Mesendoderm (in vitro differentiated cells): ENCODE measurements around the gene PCDH1.
A peak's percentile ranks its signal among the peaks of the same experiment; 100 is the strongest.

ENCODE experiments used
- DNase-seq: peaks from one replicate; pipeline ENCODE4 v3.0.0; 2013
- H2AK5ac ChIP-seq: 2 replicates; pipeline ENCODE4 v1.6.1; 2013; ENCODE audit warnings: low read length, inconsistent platforms
- H2BK120ac ChIP-seq: 2 replicates; pipeline ENCODE4 v1.6.1; 2013; ENCODE audit warnings: low read depth, mild to moderate bottlenecking, low read length, moderate library complexity, mixed read lengths
- H2BK15ac ChIP-seq: replicated peaks from 2 replicates; pipeline ENCODE4 v1.6.1; 2013; ENCODE audit warnings: low read depth, mild to moderate bottlenecking, moderate library complexity
- H2BK5ac ChIP-seq: 2 replicates; pipeline ENCODE4 v1.6.1; 2013; ENCODE audit warnings: low read length, inconsistent platforms
- H3K18ac ChIP-seq: 2 replicates; pipeline ENCODE4 v1.6.1; 2013; ENCODE audit warnings: mild to moderate bottlenecking, low read length, mixed read lengths
- H3K23ac ChIP-seq: one replicate; pipeline ENCODE4 v1.6.1; 2013; ENCODE audit warnings: low read length
- H3K27ac ChIP-seq: 2 replicates; pipeline ENCODE4 v1.5.1; 2013; ENCODE audit warnings: low read depth, mild to moderate bottlenecking, inconsistent platforms, low read length, moderate library complexity
- H3K27me3 ChIP-seq: 2 replicates; pipeline ENCODE4 v1.6.1; 2013; ENCODE audit warnings: low read length, control low read depth, mild to moderate bottlenecking, inconsistent platforms; ENCODE audit not compliant: insufficient read depth, poor library complexity
- H3K36me3 ChIP-seq: 2 replicates; pipeline ENCODE4 v1.6.1; 2013; ENCODE audit warnings: low read length, inconsistent platforms; ENCODE audit not compliant: control insufficient read depth, insufficient read depth
- H3K4ac ChIP-seq: one replicate; pipeline ENCODE4 v1.6.1; 2013; ENCODE audit warnings: low read depth, mild to moderate bottlenecking, low read length, moderate library complexity
- H3K4me1 ChIP-seq: 2 replicates; pipeline ENCODE4 v1.6.1; 2013; ENCODE audit warnings: low read depth, low read length, inconsistent platforms; ENCODE audit not compliant: control insufficient read depth
- H3K4me2 ChIP-seq: 2 replicates; pipeline ENCODE4 v1.6.1; 2013; ENCODE audit warnings: low read length
- H3K4me3 ChIP-seq: 2 replicates; pipeline ENCODE4 v1.5.1; 2013; ENCODE audit warnings: mild to moderate bottlenecking, low read length
- H3K56ac ChIP-seq: one replicate; pipeline ENCODE4 v1.6.1; 2013; ENCODE audit warnings: low read length
- H3K79me1 ChIP-seq: 2 replicates; pipeline ENCODE4 v1.6.1; 2013; ENCODE audit warnings: low read length, inconsistent platforms
- H3K79me2 ChIP-seq: 2 replicates; pipeline ENCODE4 v1.6.1; 2013; ENCODE audit warnings: mild to moderate bottlenecking, low read length; ENCODE audit not compliant: control insufficient read depth, insufficient read depth
- H3K9ac ChIP-seq: 2 replicates; pipeline ENCODE4 v1.6.1; 2013; ENCODE audit warnings: low read length, inconsistent platforms
- H4K5ac ChIP-seq: one replicate; pipeline ENCODE4 v1.6.1; 2013; ENCODE audit warnings: low read length
- H4K8ac ChIP-seq: one replicate; pipeline ENCODE4 v1.6.1; 2013; ENCODE audit warnings: low read depth, mild to moderate bottlenecking, control low read depth, low read length, moderate library complexity
- WGBS: extraction: QIAGEN DNeasy Blood & Tissue Kit; methylation state at CpG from one replicate; pipeline ENCODE4 v1.1.7; 2013; ENCODE audit warnings: low lambda C conversion rate, missing lambda C conversion rate; ENCODE audit not compliant: insufficient coverage; ENCODE audit errors: extremely low coverage; 5-methylcytosine and 5-hydroxymethylcytosine counted together

The PCDH1 gene

GRCh38 chr5:141844414-141845097 lies 33.7 kb downstream of the PCDH1 start:
- Histone ChIP-seq H3K27me3 (no peaks in the 10 kb centered on the region), H3K9ac (no peak overlapping the region), H3K4ac (no peak overlapping the region), H3K79me2 (no peaks in the 10 kb centered on the region), H3K23ac (no peak overlapping the region), H3K18ac (peak overlapping the region; percentile 25), H2BK15ac (no peak overlapping the region), H3K4me2 (no peak overlapping the region), H3K4me3 (no peak overlapping the region), H3K4me1 (peaks cover 46% of the 10 kb centered on the region), H2AK5ac (peak overlapping the region; percentile 61), H3K56ac (peak overlapping the region; percentile 79), H3K36me3 (no peaks in the 10 kb centered on the region), H4K5ac (no peak overlapping the region), H3K27ac (no peak overlapping the region), H2BK5ac (peak overlapping the region; percentile 30), H3K79me1 (no peaks in the 10 kb centered on the region), H4K8ac (no peak overlapping the region), H2BK120ac (peak overlapping the region; percentile 15)
- no peak for DNase-seq
- no CpG with 5 or more reads among the region's 9 CpGs for WGBS

GRCh38 chr5:141843156-141843927 lies 34.9 kb downstream of the PCDH1 start:
- H2BK5ac ChIP-seq: peak overlapping the region; percentile 88
- H4K5ac ChIP-seq: no peak overlapping the region
- H3K27ac ChIP-seq: peak overlapping the region; percentile 76
- no peak overlapping the region for H3K4me3 ChIP-seq
- H2BK120ac ChIP-seq: peak overlapping the region; percentile 32
- no peak overlapping the region for H2BK15ac ChIP-seq
- peak; percentile 94 for DNase-seq
- peak overlapping the region; percentile 87 for H2AK5ac ChIP-seq
- H3K27me3 ChIP-seq: no peaks in the 10 kb centered on the region
- H3K23ac ChIP-seq: no peak overlapping the region
- H3K4me1 ChIP-seq: peaks cover 47% of the 10 kb centered on the region
- H3K56ac ChIP-seq: peak overlapping the region; percentile 79
- no CpG with 5 or more reads among the region's 5 CpGs for WGBS
- H3K36me3 ChIP-seq: no peaks in the 10 kb centered on the region
- H3K4ac ChIP-seq: peak overlapping the region; percentile 8
- H3K9ac ChIP-seq: peak overlapping the region; percentile 20
- H3K79me1 ChIP-seq: no peaks in the 10 kb centered on the region
- H3K79me2 ChIP-seq: no peaks in the 10 kb centered on the region
- no peak overlapping the region for H3K4me2 ChIP-seq
- peak overlapping the region; percentile 31 for H3K18ac ChIP-seq
- no peak overlapping the region for H4K8ac ChIP-seq

GRCh38 chr5:141841378-141842180 lies 36.6 kb downstream of the PCDH1 start:
- H2BK5ac ChIP-seq: peak overlapping the region; percentile 36
- WGBS: no CpG with 5 or more reads among the region's 14 CpGs

GRCh38 chr5:141840826-141841360 lies 37.3 kb downstream of the PCDH1 start:
- Histone ChIP-seq H3K18ac (no peak overlapping the region), H3K79me1 (no peaks in the 10 kb centered on the region), H3K4me1 (peaks cover 55% of the 10 kb centered on the region), H3K9ac (peak overlapping the region; percentile 25), H2BK120ac (no peak overlapping the region), H3K36me3 (no peaks in the 10 kb centered on the region), H3K4me3 (no peak overlapping the region), H3K27me3 (no peaks in the 10 kb centered on the region), H3K27ac (no peak overlapping the region), H2BK5ac (peak overlapping the region; percentile 14), H3K23ac (no peak overlapping the region), H3K4me2 (no peak overlapping the region), H2AK5ac (peak overlapping the region; percentile 65), H4K5ac (no peak overlapping the region), H2BK15ac (no peak overlapping the region), H3K56ac (peak overlapping the region; percentile 65), H3K79me2 (no peaks in the 10 kb centered on the region), H4K8ac (no peak overlapping the region), H3K4ac (no peak overlapping the region)
- no peak for DNase-seq
- WGBS: no CpG with 5 or more reads among the region's 6 CpGs

More at GRCh38 chr5:141841378-141842180, 36.6 kb downstream of the PCDH1 start:
- H2AK5ac ChIP-seq: peak overlapping the region; percentile 66
- no peak overlapping the region for H4K8ac ChIP-seq
- H3K4ac ChIP-seq: no peak overlapping the region
- H3K4me3 ChIP-seq: no peak overlapping the region
- peak overlapping the region; percentile 72 for H3K56ac ChIP-seq
- H3K9ac ChIP-seq: peak overlapping the region; percentile 25
- no peak overlapping the region for H4K5ac ChIP-seq
- DNase-seq: no peak
- no peak overlapping the region for H3K27ac ChIP-seq
- H3K23ac ChIP-seq: no peak overlapping the region
- no peak overlapping the region for H3K18ac ChIP-seq
- H3K4me2 ChIP-seq: no peak overlapping the region
- H3K79me2 ChIP-seq: no peaks in the 10 kb centered on the region
- H3K36me3 ChIP-seq: no peaks in the 10 kb centered on the region
- no peaks in the 10 kb centered on the region for H3K79me1 ChIP-seq
- H2BK120ac ChIP-seq: no peak overlapping the region
- H3K4me1 ChIP-seq: peaks cover 54% of the 10 kb centered on the region
- no peak overlapping the region for H2BK15ac ChIP-seq
- H3K27me3 ChIP-seq: no peaks in the 10 kb centered on the region

- Histone ChIP-seq H3K4me1 (peaks cover 55% of the 10 kb centered on the region), H3K79me2 (no peaks in the 10 kb centered on the region), H3K4me3 (no peak overlapping the region), H3K4ac (no peak overlapping the region), H3K36me3 (no peaks in the 10 kb centered on the region), H4K8ac (no peak overlapping the region), H2BK120ac (no peak overlapping the region), H3K4me2 (no peak overlapping the region), H3K27me3 (no peaks in the 10 kb centered on the region), H2BK15ac (no peak overlapping the region), H3K56ac (peak overlapping the region; percentile 25), H3K9ac (no peak overlapping the region), H3K18ac (no peak overlapping the region), H2AK5ac (no peak overlapping the region), H4K5ac (no peak overlapping the region), H3K27ac (no peak overlapping the region), H3K23ac (no peak overlapping the region), H2BK5ac (no peak overlapping the region), H3K79me1 (no peaks in the 10 kb centered on the region)
- no peak for DNase-seq
- no CpG with 5 or more reads among the region's 3 CpGs for WGBS
Observed at GRCh38 chr5:141840280-141840812, 37.9 kb downstream of the PCDH1 start.
